A204.1 (cell line): ENCODE data around the gene GSC2.
"Not testable (repeated sequence)": the region's sequence is repeated elsewhere in the genome, so short reads cannot be mapped to it uniquely, and the experiment has no call there.

Experiments used
- FAIRE-seq: peaks from 2 replicates; lab custom pipeline; 2012; peaks lifted over from hg19 to GRCh38; lab: Jason Lieb, UNC

Gene GSC2

GRCh38 chr22:19178065-19178656, 28.1 kb upstream of the GSC2 start:
- no peak for FAIRE-seq

DNA sequence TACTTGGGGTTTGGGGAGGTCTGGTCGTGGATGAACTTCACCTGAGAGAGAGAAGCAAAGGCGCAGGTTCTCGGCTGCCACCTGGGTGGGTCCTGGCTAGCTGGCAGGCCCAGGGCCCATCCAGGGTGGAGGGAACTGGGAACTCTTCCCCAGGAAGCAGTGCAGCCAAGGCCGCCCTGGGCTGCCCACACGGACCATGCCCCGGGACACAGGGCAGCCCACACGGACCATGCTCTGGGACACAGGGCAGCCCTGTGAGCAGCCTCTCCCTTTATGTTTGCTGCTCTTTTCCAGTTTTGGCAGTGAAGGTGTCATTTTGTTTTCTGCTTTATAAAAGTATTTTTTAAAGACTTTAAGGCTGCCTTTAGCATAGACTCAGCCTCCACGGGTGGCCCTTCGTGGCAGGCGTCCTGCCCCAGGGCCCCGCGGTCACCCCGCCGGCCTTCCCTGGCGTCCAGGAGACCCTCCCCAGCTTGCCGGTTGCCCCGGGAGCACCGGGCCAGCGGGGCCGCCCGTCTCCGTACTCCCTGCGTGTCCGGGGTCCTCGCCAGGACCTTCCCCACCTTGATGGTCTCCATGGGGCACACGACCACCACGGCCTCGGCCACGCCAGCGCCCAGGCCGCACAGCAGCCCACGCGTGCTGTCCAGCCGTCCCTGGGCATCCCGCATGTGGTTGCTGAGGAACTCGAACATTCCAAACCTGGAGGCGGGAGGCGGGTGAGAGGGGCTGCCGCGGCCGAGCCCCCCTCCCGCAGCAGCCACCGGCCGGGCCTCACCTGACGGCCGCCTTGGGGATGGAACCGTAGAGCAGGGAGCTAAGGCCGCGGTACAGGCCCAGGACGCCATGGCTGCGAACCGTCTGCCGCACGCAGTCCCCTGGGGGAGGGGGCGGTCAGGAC, 27.3 kb upstream of the GSC2 start:
- no peak for FAIRE-seq

GRCh38 chr22:19176732-19177131, 26.6 kb upstream of the GSC2 start:
- no peak for FAIRE-seq

- no peak for FAIRE-seq
Measured at GRCh38 chr22:19176175-19176643, 26.1 kb upstream of the GSC2 start.

DNA sequence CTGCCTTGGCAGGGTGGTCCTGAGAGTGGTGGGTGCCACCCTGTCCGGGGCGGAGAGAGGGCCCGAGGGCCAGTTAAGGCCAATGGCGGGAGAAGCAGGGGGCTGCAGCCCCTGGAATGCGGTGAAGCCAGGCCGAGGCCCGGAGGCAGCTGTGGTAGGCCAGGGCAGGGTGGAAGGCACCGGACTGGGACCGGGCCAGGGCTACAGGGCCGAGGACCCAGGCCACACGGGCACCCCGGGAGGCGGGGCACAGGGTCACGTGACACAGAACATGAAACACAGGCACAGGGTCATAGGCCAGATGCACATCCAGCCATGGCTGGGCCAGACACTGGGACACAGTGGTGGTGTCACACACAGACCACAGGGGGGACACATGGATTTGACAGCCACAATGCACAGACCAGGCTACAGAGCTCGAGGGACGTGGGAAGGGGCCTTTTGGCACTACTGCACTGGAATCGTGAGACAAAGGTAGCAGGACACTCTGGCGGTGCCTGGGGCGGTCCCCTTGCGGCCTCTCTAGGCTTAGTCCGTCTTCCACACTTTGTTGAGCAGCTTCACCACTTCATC, 25.6 kb upstream of the GSC2 start:
- no peak for FAIRE-seq

DNA sequence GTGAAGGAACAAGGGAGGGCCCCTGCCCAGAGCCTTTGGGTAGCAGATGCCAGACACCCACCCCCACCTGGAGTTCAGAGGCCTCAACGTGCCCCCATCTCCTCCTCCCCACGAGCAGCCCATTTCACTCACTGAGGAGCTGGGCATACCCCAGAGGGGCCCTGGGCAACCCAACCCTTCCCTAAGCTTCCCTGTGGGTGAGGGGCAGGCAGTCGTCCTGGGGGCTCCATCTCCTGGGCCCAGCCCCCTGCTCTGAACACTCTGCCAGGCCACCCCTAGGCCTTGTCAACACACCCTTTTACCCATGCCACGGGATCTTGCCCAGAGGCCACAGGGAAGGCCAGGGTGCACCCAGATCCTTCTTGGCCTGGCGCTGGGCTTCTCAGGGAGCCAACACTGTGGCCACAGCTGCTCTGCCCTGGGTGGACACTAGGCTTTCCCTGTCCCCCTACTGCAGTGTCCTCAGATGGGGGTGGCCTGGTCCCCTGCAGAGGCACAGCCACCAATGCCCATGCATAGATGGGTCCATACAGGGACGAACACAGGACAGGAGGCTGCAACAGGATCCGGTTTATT, 25.0 kb upstream of the GSC2 start:
- FAIRE-seq: no peak

- no peak for FAIRE-seq
Measured at GRCh38 chr22:19174106-19175025, 24.3 kb upstream of the GSC2 start.

DNA sequence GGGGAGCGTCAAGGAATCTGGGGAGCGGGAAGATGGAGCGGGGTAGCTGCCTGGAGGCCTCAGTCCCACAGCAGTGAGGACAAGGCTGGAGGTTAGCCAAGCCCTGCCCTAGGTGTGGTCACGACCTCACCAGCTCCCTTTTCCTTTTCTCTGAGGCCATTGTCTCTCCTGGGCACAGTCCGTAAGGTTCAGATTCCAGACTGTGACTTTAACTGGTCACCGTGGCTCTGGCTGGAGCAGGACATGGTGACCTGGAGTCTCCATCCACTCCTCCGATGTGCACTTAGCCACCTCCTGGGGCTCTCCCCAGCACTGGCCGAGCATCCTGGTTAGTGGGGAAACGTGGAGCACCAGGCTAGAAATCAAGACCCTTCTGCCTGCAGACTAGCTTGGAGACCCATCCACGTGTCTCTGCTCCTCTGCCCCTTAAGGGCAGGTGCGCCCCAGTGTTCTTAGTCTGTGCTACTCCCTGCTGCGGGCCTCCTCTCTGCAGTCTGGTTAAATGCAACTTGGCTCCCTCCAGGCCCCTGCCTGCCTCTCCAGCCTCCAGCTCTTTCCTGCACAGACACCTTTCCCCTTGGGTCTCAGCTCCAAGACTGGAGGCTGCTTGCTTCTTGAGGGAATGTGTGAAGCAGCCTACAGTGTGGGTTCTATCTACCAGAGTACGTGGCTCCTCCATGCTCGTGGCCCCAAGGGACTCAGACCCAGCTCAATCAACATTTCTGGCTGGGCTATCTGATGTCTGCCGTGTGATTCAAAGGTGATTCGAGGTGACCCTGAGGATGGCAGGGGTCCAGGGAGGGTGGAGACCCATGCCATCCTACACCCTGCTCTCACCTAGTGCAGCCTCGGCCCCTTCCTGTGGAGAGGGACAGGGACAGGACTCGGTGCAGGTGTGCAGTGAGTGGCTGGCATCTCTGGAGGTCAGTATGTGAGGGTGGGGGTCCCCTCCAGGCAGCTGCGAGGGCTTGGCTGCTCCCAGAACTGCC, 23.2 kb upstream of the GSC2 start:
- FAIRE-seq: no peak

- no peak for FAIRE-seq
Measured at GRCh38 chr22:19172213-19173046, 22.3 kb upstream of the GSC2 start.

DNA sequence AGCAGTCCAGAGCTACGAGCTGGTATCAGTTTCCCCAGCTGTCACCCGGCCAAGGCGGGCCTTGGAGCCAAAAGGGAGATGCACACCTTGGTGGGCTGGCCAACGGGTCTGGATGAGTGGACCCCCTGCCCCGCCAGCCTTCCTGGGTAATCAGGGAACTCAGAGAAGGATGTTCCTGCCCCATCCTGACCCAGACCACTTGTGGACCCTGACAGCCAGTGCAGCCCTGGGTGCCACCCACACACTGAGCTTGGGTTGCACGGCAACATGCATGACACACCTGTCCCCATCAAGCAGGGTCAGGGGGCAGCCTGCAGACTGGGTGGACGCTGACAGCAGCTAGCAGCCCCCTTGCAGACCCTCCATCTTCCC, 19.8 kb upstream of the GSC2 start:
- FAIRE-seq: no peak

DNA sequence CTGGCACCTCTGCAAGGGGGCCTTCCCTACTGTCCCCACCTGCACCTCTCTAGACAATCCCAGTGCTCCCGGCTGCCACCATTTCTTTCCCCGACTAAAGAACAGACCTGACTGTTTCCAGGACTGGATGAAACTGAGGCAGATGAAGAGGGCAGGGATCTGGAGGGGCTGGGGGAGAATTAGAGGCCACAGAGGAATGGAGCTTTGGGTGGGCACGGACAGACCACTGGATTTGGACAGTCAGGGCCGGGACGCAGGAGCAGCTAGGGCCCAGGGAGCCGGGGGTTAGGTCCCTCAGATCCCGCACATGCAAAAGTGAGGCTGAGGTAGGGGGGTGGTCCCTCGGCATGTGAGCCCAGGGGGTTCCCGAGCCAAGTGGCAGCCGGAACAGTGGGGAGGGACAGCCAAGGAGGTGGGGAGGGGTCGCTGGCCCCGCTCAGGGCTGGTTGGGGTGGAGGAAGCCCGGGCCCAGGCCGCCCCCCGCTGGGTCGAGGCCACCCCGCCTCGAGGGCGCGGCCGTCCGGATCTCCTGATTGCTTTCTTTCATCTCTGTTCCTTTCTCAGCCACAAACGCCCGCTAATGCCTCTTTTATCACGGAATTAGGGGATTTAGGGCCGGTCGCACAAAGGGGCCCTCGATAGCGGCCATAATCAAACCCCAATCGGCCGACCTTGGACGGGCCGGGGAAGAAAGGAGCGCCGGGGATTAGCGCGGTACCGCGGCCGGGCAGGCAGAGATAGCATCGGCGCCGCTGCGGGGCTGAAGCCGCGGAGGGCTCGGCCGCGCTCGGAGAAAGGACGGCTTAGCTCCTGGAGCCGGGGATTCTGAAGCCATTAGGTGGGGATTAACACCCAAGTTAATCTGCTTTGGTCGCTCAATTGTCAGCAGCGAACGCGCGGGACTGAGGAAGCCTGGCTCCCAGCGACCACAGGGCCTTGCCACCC, 19.2 kb upstream of the GSC2 start:
- FAIRE-seq: no peak

GRCh38 chr22:19168088-19168890, 18.2 kb upstream of the GSC2 start:
- FAIRE-seq: no peak

DNA sequence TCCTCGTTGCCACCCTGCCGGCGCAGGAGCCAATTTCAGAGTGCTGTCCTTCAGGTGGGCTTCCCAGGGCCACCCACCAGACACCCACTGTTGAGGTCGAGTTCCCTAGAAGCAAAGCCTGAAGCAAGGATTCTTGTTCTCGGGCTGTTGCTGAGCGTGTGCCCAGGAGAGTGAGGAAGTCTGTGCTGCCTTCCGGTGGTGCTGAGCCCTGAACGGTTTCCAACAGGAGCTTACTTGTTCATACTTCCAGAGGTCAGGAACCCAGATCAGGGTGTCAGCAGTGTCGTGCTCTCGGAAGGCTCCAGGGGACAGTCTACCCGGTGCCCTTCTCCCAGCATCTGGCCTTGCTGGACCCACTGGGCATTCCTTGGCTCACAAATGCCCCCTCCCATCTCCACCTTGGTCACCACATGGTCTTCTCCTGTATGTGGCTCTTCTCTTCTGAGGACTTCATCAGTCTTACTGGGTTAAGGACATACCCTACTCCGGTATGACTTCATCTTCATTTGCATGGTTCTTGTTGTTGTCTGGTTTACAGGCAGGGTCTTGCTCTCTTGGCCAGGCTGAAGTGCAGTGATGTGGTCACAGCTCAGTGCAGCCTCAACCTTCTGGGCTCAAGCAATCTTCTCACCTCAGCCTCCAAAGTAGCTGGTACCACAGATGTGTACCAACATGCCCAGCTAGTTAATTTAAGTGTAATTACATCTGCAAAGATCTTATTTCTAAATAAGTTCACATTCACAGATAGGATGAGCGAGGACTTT, 17.2 kb upstream of the GSC2 start:
- no peak for FAIRE-seq

- FAIRE-seq: no peak
Measured at GRCh38 chr22:19166421-19166820, 16.3 kb upstream of the GSC2 start.

- FAIRE-seq: no peak
Measured at GRCh38 chr22:19164425-19164824, 14.3 kb upstream of the GSC2 start.

GRCh38 chr22:19158649-19159048, 8.6 kb upstream of the GSC2 start:
- FAIRE-seq: not testable (repeated sequence)

- FAIRE-seq: not testable (repeated sequence)
Measured at GRCh38 chr22:19156109-19156508, 6.0 kb upstream of the GSC2 start.
